Endothelial cell of coronary artery (primary cell): ENCODE data around the gene TET2. TPM values are rescaled to one million over a fixed set of nuclear protein-coding genes. Genes with fewer than 3 reads are reported as not detected.

ENCODE experiments used
- total RNA-seq: library from RNA; depleted of rRNA; stranded (reverse); fragments of >200 nt; gene quantifications from 2 replicates; pipeline ENCODE4 v1.2.3, GENCODE V29; 2014

Gene TET2
- 8.1 and 11.4 TPM in 2 replicates for total RNA-seq

DNA sequence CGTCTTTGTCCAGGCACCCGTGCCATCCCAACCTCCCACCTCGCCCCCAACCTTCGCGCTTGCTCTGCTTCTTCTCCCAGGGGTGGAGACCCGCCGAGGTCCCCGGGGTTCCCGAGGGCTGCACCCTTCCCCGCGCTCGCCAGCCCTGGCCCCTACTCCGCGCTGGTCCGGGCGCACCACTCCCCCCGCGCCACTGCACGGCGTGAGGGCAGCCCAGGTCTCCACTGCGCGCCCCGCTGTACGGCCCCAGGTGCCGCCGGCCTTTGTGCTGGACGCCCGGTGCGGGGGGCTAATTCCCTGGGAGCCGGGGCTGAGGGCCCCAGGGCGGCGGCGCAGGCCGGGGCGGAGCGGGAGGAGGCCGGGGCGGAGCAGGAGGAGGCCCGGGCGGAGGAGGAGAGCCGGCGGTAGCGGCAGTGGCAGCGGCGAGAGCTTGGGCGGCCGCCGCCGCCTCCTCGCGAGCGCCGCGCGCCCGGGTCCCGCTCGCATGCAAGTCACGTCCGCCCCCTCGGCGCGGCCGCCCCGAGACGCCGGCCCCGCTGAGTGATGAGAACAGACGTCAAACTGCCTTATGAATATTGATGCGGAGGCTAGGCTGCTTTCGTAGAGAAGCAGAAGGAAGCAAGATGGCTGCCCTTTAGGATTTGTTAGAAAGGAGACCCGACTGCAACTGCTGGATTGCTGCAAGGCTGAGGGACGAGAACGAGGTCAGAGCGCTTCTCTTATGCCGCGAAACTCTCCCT, at the start of gene TET2:
TET2 (plus strand) TSS at position 601 of the 740 bp plus-strand sequence. CDS start 87,067 bp downstream, outside the sequence.

